ENCODE measurements around the gene DSCAM. TPM values are rescaled to one million over a fixed set of nuclear protein-coding genes. Genes with fewer than 3 reads are reported as not detected.

The DSCAM gene
- total and polyA plus RNA-seq, 2 experiments from 2014 or later: 0.07 TPM; not detected in 1

GRCh38 chr21:40809673-40810197 lies 37.2 kb downstream of the DSCAM start:
- H3K27me3 ChIP-seq (ENCODE audit: insufficient read depth): no peaks in the 10 kb centered on the region
- H3K4me3 ChIP-seq: no peak overlapping the region
- no peaks in the 10 kb centered on the region for H3K4me1 Mint-ChIP-seq
- H3K79me2 ChIP-seq (replicated peaks; ENCODE audit: insufficient read depth): no peaks in the 10 kb centered on the region
- H3K9me3 Mint-ChIP-seq: peaks cover 90% of the 10 kb centered on the region
- H3K4me3 Mint-ChIP-seq: no peak overlapping the region
- H3F3A ChIP-seq (replicated peaks; ENCODE audit: low read depth): no peaks in the 10 kb centered on the region
- no peak for DNase-seq (ENCODE audit: low spot score)
- no peak overlapping the region for H3K27ac Mint-ChIP-seq
- peaks cover 25% of the 10 kb centered on the region for H3K36me3 Mint-ChIP-seq (ENCODE audit: low read depth)
- ATAC-seq: no peak
- H3K36me3 ChIP-seq (ENCODE audit: insufficient read depth): no peaks in the 10 kb centered on the region
- no peaks in the 10 kb centered on the region for H3K4me1 ChIP-seq (ENCODE audit: insufficient read depth)
- H3K9me2 ChIP-seq (ENCODE audit: insufficient read depth): 0 out of 2 replicates have a peak, but pooled peaks cover 3% of the 10 kb centered on the region
- H3K27ac ChIP-seq (ENCODE audit: low read depth): no peak overlapping the region
- H2AFZ ChIP-seq: no peak overlapping the region
- peaks cover 8% of the 10 kb centered on the region for H3K27me3 Mint-ChIP-seq (ENCODE audit: insufficient read depth, low read depth, poor library complexity)
- no peak overlapping the region for H3K4me2 ChIP-seq
- no peaks in the 10 kb centered on the region for H4K20me1 ChIP-seq (replicated peaks; ENCODE audit: insufficient read depth)
- TF ChIP-seq ZNF114 (CRISPR knock-in tag; IDR thresholded peaks at IDR 0.05) (no peak), NANOG (IDR thresholded peaks at IDR 0.05; ENCODE audit: borderline replicate concordance) (no peak), JUNB (IDR thresholded peaks at IDR 0.05; ENCODE audit: unreplicated experiment) (no peak), POLR2AphosphoS5 (IDR thresholded peaks at IDR 0.05; ENCODE audit: low read depth) (no peak), CTCF (conservative IDR thresholded peaks at IDR 0.05; ENCODE audit: low read depth in 2 of 2) (no peak), ZNF331 (CRISPR knock-in tag; IDR thresholded peaks at IDR 0.05; ENCODE audit: low read depth) (no peak), ZNF462 (CRISPR knock-in tag; IDR thresholded peaks at IDR 0.05) (no peak), STAT1 (IDR thresholded peaks at IDR 0.05; ENCODE audit: unreplicated experiment) (no peak)
- TF ChIP-seq, protein P1, sequence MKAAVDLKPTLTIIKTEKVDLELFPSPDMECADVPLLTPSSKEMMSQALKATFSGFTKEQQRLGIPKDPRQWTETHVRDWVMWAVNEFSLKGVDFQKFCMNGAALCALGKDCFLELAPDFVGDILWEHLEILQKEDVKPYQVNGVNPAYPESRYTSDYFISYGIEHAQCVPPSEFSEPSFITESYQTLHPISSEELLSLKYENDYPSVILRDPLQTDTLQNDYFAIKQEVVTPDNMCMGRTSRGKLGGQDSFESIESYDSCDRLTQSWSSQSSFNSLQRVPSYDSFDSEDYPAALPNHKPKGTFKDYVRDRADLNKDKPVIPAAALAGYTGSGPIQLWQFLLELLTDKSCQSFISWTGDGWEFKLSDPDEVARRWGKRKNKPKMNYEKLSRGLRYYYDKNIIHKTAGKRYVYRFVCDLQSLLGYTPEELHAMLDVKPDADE (IDR thresholded peaks at IDR 0.05): no peak

Measured in GM23338 (cell line).